ENCODE results near the gene TREML2.

GRCh38 chr6:41163419-41163717 is 37.6 kb downstream of the TREML2 start:
- TF ChIP-seq, protein P1, sequence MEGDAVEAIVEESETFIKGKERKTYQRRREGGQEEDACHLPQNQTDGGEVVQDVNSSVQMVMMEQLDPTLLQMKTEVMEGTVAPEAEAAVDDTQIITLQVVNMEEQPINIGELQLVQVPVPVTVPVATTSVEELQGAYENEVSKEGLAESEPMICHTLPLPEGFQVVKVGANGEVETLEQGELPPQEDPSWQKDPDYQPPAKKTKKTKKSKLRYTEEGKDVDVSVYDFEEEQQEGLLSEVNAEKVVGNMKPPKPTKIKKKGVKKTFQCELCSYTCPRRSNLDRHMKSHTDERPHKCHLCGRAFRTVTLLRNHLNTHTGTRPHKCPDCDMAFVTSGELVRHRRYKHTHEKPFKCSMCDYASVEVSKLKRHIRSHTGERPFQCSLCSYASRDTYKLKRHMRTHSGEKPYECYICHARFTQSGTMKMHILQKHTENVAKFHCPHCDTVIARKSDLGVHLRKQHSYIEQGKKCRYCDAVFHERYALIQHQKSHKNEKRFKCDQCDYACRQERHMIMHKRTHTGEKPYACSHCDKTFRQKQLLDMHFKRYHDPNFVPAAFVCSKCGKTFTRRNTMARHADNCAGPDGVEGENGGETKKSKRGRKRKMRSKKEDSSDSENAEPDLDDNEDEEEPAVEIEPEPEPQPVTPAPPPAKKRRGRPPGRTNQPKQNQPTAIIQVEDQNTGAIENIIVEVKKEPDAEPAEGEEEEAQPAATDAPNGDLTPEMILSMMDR (IDR thresholded peaks at IDR 0.05), result no peak
- no peak for TF ChIP-seq POLR2A (IDR thresholded peaks at IDR 0.05)
- no peak for TF ChIP-seq EP300 (IDR thresholded peaks at IDR 0.05)

Measured in stomach (tissue), 4 donors.